Bronchial epithelial cell (primary cell): ENCODE data around the gene C9orf78. TPM values are rescaled to one million over a fixed set of nuclear protein-coding genes. Genes with fewer than 3 reads are reported as not detected.

ENCODE experiments used
- DNase-seq: peaks from one replicate; pipeline ENCODE4 v3.0.0-alpha.2; 2010; ENCODE audit warnings: low read depth
- FAIRE-seq: peaks from 2 replicates; lab custom pipeline; 2011; peaks lifted over from hg19 to GRCh38; lab: Jason Lieb, UNC
- H3K27me3 ChIP-seq: 2 replicates; pipeline ENCODE4 v1.5.1; 2011; ENCODE audit warnings: low read length; ENCODE audit not compliant: control insufficient read depth, insufficient read depth
- H3K36me3 ChIP-seq: 2 replicates; pipeline ENCODE4 v1.5.1; 2011; ENCODE audit warnings: low read length; ENCODE audit not compliant: control insufficient read depth, insufficient read depth
- H3K4me3 ChIP-seq: 2 replicates; pipeline ENCODE4 v1.5.1; 2011; ENCODE audit warnings: mild to moderate bottlenecking, low read depth, low read length, control low read depth
- CTCF ChIP-seq: IDR thresholded peaks from 2 replicates; pipeline ENCODE4 v1.5.1; 2011; ENCODE audit warnings: mild to moderate bottlenecking, moderate library complexity, low read length, control low read depth, inconsistent platforms; ENCODE audit not compliant: insufficient read depth, severe bottlenecking
- total RNA-seq: library from RNA; depleted of rRNA; stranded (reverse); fragments of >200 nt; gene quantifications from 2 replicates; pipeline ENCODE4 v1.2.1, GENCODE V29; 2014

Gene C9orf78
- total RNA-seq, 1 donor from 2014 or later = 65.8 TPM

- TF ChIP-seq CTCF = no peak
- Histone ChIP-seq H3K36me3 (peaks cover 1% of the 10 kb centered on the region), H3K27me3 (no peaks in the 10 kb centered on the region), H3K4me3 (no peak overlapping the region)
- no peak for FAIRE-seq
- DNase-seq = no peak
These were observed 10.3 kb upstream of the C9orf78 start for GRCh38 chr9:129845373-129845772.

GRCh38 chr9:129841071-129841470, 6.0 kb upstream of the C9orf78 start:
- FAIRE-seq (no peak), DNase-seq (no peak)
- Histone ChIP-seq H3K36me3 (peaks cover 3% of the 10 kb centered on the region), H3K4me3 (no peak overlapping the region), H3K27me3 (no peaks in the 10 kb centered on the region)
- TF ChIP-seq CTCF = no peak

GRCh38 chr9:129840034-129840433, 5.0 kb upstream of the C9orf78 start:
- no peak for DNase-seq
- Histone ChIP-seq H3K36me3 (peaks cover 3% of the 10 kb centered on the region), H3K27me3 (no peaks in the 10 kb centered on the region), H3K4me3 (no peak overlapping the region)
- no peak for TF ChIP-seq CTCF
- FAIRE-seq = no peak

- Histone ChIP-seq H3K36me3 (peaks cover 3% of the 10 kb centered on the region), H3K27me3 (no peaks in the 10 kb centered on the region), H3K4me3 (no peak overlapping the region)
- no peak for DNase-seq
- FAIRE-seq = no peak
- TF ChIP-seq CTCF = no peak
These were observed 4.4 kb upstream of the C9orf78 start for GRCh38 chr9:129839324-129840023.

- Histone ChIP-seq H3K36me3 (peaks cover 3% of the 10 kb centered on the region), H3K4me3 (no peak overlapping the region), H3K27me3 (no peaks in the 10 kb centered on the region)
- FAIRE-seq = no peak
- TF ChIP-seq CTCF = no peak
- peak; percentile 35 for DNase-seq
These were observed 3.7 kb upstream of the C9orf78 start for GRCh38 chr9:129838707-129839259.
